Gastroesophageal sphincter (tissue), 4 donors: ENCODE results near the gene RETSAT. TPM values are rescaled to one million over a fixed set of nuclear protein-coding genes. Genes with fewer than 3 reads are reported as not detected.

ENCODE experiments used
- ATAC-seq: fragments of 150-250 bp; one replicate; pipeline ENCODE4 v1.9.1; 2016; ENCODE audit warnings: mild to moderate bottlenecking, moderate library complexity
- H3K27ac ChIP-seq, 4 donors: fragments of 200-600 bp; sonication (generic) in 3 of 4; 1 replicate in 3 of 4; 2 replicates in 1 of 4; pipeline ENCODE4 v1.5.1; 2016 to 2019
- H3K27me3 ChIP-seq: fragments of 200-600 bp; sonication (generic); one replicate; pipeline ENCODE4 v1.5.1; 2019
- H3K36me3 ChIP-seq, 2 donors: fragments of 200-600 bp; sonication (generic); one replicate each; pipeline ENCODE4 v1.5.1; 2019; ENCODE audit warnings: control low read depth in 1 of 2
- H3K4me1 ChIP-seq, 3 donors: fragments of 200-600 bp; sonication (generic); 1 replicate in 2 of 3; 2 replicates in 1 of 3; pipeline ENCODE4 v1.5.1; 2016 to 2019; ENCODE audit warnings: control low read depth in 2 of 3
- H3K4me3 ChIP-seq, 2 donors: fragments of 200-600 bp; sonication (generic); one replicate each; pipeline ENCODE4 v1.5.1; 2019; ENCODE audit warnings: mild to moderate bottlenecking in 1 of 2, moderate library complexity in 1 of 2
- H3K9me3 ChIP-seq, 3 donors: fragments of 200-600 bp; sonication (generic); one replicate each; pipeline ENCODE4 v1.5.1; 2017 to 2019; ENCODE audit warnings: control low read depth in 2 of 3
- CTCF ChIP-seq, 4 experiments: fragments of 200-600 bp in 2 of 4; fragments of 450-650 bp in 2 of 4; sonication (generic) in 1 of 4; IDR thresholded peaks; one replicate each; pipeline ENCODE4 v1.5.1; 2017 to 2019; ENCODE audit warnings: antibody characterized with exemption in 4 of 4, mild to moderate bottlenecking in 2 of 4, moderate library complexity in 2 of 4
- EP300 ChIP-seq: sonication (generic); formaldehyde crosslinking; IDR thresholded peaks from one replicate; pipeline ENCODE4 v1.6.1; 2017; ENCODE audit warnings: antibody characterized with exemption, mild to moderate bottlenecking
- POLR2A ChIP-seq, 2 donors: fragments of 450-650 bp; IDR thresholded peaks; one replicate each; pipeline ENCODE4 v1.6.1; 2017; ENCODE audit warnings: antibody characterized with exemption in 2 of 2, mild to moderate bottlenecking in 2 of 2, moderate library complexity in 1 of 2
- POLR2AphosphoS5 ChIP-seq: sonication (generic); formaldehyde crosslinking; IDR thresholded peaks from one replicate; pipeline ENCODE4 v1.6.1; 2017; ENCODE audit warnings: antibody characterized with exemption
- WGBS, 2 donors: methylation state at CpG; one replicate each; pipeline ENCODE4 v1.1.5; 2018; ENCODE audit warnings: low coverage in 1 of 2; 5-methylcytosine and 5-hydroxymethylcytosine counted together
- total RNA-seq, 4 donors: library from RNA; depleted of rRNA; stranded (reverse); fragments of >200 nt; gene quantifications; one replicate each; pipeline ENCODE4 v1.1.0, GENCODE V29; 2016

The RETSAT gene
- total RNA-seq, 4 donors from 2014 or later: 29.5 to 61.8 (median 44.9) TPM

GRCh38 chr2:85396531-85397470 is 42.5 kb upstream of the RETSAT start:
- WGBS, 2 donors: 21 to 31% methylated on average over 2 of the region's 5 CpGs
- Histone ChIP-seq H3K27ac (peak overlapping the region in 3 of 4 donors; percentile 53 to 77 (median 59)), H3K27me3 (no peaks in the 10 kb centered on the region), H3K4me1 (peaks cover 0 to 39% (median 0%) of the 10 kb centered on the region in 3 donors), H3K9me3 (no peaks in the 10 kb centered on the region), H3K36me3 (peaks cover 0 to 54% of the 10 kb centered on the region in 2 donors), H3K4me3 (peak overlapping the region in 1 of 2 donors; percentile 15)
- ATAC-seq: peak; percentile 50
- no peak for TF ChIP-seq POLR2AphosphoS5
- no peak for TF ChIP-seq POLR2A (IDR thresholded peaks at IDR 0.05)
- no peak for TF ChIP-seq CTCF (IDR thresholded peaks at IDR 0.05)
- no peak for TF ChIP-seq EP300

GRCh38 chr2:85395912-85396475 is 41.7 kb upstream of the RETSAT start:
- peak overlapping the region in 3 of 4 donors; percentile 53 to 77 (median 59) for H3K27ac ChIP-seq
- H3K36me3 ChIP-seq: peaks cover 0 to 54% of the 10 kb centered on the region in 2 donors
- no peak for ATAC-seq
- TF ChIP-seq POLR2A (IDR thresholded peaks at IDR 0.05) (no peak), POLR2AphosphoS5 (no peak), CTCF (IDR thresholded peaks at IDR 0.05) (no peak), EP300 (no peak)
- no peaks in the 10 kb centered on the region for H3K27me3 ChIP-seq
- WGBS, 2 donors: 89 to 96% methylated on average over 5 to 11 of the region's 14 CpGs
- no peaks in the 10 kb centered on the region for H3K9me3 ChIP-seq
- peak overlapping the region in 1 of 2 donors; percentile 15 for H3K4me3 ChIP-seq
- peaks cover 0 to 38% (median 0%) of the 10 kb centered on the region in 3 donors for H3K4me1 ChIP-seq

- H3K27me3 ChIP-seq: no peaks in the 10 kb centered on the region
- H3K27ac ChIP-seq: no peak overlapping the region
- peaks cover 0 to 33% (median 0%) of the 10 kb centered on the region in 3 donors for H3K4me1 ChIP-seq
- TF ChIP-seq POLR2A (IDR thresholded peaks at IDR 0.05): no peak
- TF ChIP-seq POLR2AphosphoS5: no peak
- TF ChIP-seq CTCF (IDR thresholded peaks at IDR 0.05): no peak
- H3K36me3 ChIP-seq: peaks cover 0 to 54% of the 10 kb centered on the region in 2 donors
- WGBS, 2 donors: 85% methylated on average over 4 of the region's 6 CpGs; no CpG with 5 or more reads in 1 of the 2 donors
- no peaks in the 10 kb centered on the region for H3K9me3 ChIP-seq
- no peak for ATAC-seq
- no peak overlapping the region for H3K4me3 ChIP-seq
Measured at GRCh38 chr2:85394976-85395375, 40.6 kb upstream of the RETSAT start.

GRCh38 chr2:85394261-85394681 is 39.9 kb upstream of the RETSAT start:
- Histone ChIP-seq H3K36me3 (peaks cover 0 to 58% of the 10 kb centered on the region in 2 donors), H3K27ac (no peak overlapping the region), H3K4me1 (peaks cover 0 to 33% (median 0%) of the 10 kb centered on the region in 3 donors), H3K4me3 (no peak overlapping the region), H3K27me3 (no peaks in the 10 kb centered on the region), H3K9me3 (no peaks in the 10 kb centered on the region)
- WGBS, 2 donors: 61% methylated on average over 2 of the region's 4 CpGs; no CpG with 5 or more reads in 1 of the 2 donors
- no peak for TF ChIP-seq POLR2A (IDR thresholded peaks at IDR 0.05)
- TF ChIP-seq CTCF (IDR thresholded peaks at IDR 0.05): no peak
- no peak for TF ChIP-seq EP300
- no peak for TF ChIP-seq POLR2AphosphoS5
- ATAC-seq: peak; percentile 26
